Stimulated activated CD8-positive, alpha-beta memory T cell treated with anti-CD3 and anti-CD28 coated beads, Interleukin-4, amount 100 ng/mL, for 24 hours (primary cell): ENCODE data around the gene NVL.
"Not testable (repeated sequence)": the region's sequence is repeated elsewhere in the genome, so short reads cannot be mapped to it uniquely, and the experiment has no call there.

Experiments
- DNase-seq: peaks from one replicate; pipeline ENCODE4 v3.0.0-alpha.2; 2020; ENCODE audit warnings: low read depth

Gene NVL

DNA sequence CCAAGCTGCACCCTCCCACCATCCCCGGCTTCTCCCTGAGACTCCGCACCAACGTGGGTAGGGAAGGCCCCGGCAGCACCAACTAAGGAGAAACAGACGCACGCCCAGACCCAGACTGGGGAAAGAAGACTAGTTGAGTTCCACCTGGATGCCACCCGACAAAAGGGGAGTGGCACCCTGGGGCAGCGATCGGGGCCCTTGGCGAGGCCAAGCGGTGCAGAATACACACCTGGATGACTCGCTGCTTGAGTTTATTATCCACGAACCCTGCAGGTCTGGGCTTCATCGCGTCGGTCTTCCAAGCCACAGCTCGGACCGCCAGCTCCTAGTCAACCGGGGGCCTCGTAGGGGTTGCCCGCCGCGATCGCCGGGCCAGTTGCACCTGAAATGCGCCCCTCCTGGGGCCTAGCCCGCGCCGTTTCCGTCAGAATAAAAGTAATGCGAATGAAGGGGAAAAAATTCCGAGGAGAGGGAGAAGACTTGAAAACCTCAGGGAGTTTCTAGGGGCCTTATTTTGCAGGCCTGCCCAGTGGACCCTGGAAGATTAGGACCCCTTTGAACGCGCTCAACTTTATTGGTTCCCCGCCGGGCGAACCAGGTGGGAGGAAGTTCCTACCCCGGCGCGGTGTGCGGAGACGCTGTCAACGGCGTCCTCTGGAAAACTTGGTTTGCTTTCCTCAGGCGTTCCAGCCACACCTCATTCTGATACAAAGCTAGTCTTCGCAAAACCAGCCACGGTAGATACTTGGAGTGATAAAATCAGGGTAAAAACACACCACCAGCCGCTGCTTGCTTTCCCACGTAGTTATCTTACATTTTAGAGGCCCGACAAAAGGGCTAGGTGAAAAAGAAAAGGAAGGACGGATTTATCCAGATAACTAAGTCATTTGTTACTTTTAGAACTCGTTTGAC lies at the start of gene NVL:
Gene NVL, minus strand, starts transcription at position 331 of the 912 bp plus-strand sequence. Its CDS starts 45 bp downstream, at position 286.
- peak; percentile 68 for DNase-seq

DNA sequence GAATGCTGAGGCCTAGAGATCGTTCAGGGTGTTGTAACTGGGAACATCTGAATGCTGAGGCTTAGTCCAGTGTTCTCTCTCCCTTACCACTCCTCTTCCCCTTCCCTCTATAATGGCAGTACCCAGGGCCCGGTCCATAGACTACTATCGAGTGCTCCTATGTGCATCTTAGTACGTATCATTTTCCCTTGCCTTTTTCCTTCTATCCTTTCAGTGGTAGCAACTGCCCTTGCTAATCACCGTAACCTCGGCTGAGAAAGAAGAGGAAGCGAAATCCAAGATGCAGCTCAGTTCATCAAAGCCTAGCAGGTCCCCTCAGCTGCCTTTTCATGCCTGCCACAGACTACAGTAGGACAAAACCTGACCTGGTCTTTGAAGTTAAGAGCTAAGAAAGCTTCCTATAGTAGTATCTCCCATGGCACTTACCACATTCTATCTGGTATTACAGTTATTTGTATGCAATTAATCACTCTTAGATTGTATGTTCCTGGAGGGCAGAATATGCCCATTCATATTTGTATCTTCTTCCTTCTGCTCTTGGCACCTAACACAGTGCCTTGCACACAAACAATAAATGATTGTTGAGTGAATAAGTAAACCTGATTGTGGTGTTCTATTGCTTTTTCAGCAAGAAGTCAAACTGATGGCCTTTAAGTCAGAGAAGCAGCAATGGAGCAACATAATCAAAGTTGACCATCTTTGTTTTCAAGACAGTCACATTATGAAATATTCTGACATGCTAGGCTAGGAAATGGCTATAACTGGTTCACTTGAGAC lies 49.1 kb upstream of the NVL start:
- no peak for DNase-seq

GRCh38 chr1:224377676-224378006 lies 47.7 kb upstream of the NVL start:
- DNase-seq, result no peak

- DNase-seq, result no peak
Measured at GRCh38 chr1:224375059-224375458, 45.1 kb upstream of the NVL start.

DNA sequence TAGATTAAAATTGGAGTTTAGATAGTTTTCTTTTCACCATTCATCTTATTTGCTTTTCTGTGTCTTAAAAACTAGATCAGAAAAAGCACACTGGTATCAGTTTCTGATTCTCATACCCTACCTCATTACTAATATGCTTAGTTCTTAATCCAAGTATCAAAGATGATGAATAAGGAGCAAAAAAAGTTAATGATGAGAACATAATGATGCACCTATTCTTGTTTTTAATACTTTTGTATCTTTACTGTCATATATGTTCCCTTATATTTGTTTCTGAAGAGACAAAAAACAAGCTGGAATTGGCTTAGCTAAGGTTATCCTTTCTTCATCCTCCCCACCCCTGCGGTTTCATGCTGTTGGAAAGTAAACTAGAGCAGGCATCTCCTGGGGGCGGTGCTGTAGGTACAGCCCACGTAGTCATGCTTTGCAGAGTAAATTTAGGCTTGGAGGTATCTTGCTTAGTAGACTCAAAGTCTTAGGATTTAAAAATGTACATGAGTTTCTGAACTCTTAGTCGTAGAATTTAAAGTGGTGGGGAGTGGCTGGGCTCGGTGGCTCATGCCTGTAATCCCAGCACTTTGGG lies 43.1 kb upstream of the NVL start:
- no peak for DNase-seq

- no peak for DNase-seq
Measured at GRCh38 chr1:224368409-224368808, 38.4 kb upstream of the NVL start.

DNA sequence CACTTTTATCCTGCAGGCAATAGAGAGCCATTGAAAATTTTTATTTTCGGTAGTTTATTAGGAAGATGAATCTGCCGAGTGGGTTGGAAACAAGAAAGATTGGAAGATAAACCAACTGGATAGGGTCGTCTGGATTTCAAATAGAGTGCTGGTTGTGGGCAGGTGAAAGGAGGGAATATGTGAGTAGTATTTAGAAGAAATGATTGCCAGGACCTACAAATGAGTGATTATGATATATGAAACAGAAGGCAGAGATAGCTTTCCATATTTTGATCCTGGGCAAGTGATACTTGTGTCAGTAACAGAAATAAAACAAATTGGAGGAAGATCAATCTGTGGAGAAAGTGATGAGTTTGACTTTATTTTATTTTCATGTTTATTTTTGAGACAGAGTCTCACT lies 29.2 kb upstream of the NVL start:
- no peak for DNase-seq

DNA sequence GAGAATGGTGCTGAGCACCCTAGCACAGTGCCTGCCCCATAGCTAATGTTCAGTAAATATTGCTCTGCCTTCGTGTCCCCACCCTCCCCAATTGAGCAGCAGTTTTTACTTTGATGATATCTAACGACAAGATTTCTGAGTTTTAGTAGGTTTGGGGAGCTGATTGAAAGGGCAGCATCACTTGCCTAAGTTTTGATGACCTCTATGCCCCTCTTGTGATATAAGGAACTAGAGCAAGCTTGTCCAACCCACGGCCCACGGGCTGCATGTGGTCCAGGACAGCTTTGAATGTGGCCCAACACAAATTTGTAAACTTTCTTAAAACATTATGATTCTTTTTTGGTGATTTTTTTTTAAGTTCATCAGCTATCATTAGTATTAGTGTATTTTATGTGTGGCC lies 28.3 kb upstream of the NVL start:
- DNase-seq, result no peak

DNA sequence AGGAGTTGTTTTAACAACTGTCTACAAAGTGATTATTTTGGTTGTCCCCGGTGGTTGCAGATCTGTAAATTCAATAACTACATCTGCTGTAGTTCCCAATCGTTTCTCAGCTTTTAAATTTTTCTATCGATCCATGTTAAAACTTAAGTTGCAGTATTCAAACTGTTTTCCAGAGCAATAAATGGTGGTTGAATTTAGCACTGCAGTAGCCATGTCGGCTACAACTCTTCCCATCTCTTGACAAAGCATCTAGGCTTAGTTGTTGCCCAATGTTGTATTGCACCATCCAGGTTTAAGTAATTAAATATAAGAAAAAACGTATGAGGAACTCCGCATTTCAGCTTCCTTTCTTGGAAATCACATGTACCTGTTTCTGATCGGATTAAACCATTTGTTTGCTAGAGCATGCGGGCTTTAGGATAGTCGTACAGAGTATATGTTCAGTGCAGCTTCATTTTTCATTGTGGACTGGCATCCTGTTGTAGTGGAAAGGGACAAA lies 27.7 kb upstream of the NVL start:
- no peak for DNase-seq

- peak; percentile 87 for DNase-seq
Measured at GRCh38 chr1:224356685-224357625, 27.0 kb upstream of the NVL start, which contains the start of gene CNIH4. Gene CNIH4 (plus strand): TSS chr1:224356879. CDS start chr1:224356925, 46 bp downstream.

DNA sequence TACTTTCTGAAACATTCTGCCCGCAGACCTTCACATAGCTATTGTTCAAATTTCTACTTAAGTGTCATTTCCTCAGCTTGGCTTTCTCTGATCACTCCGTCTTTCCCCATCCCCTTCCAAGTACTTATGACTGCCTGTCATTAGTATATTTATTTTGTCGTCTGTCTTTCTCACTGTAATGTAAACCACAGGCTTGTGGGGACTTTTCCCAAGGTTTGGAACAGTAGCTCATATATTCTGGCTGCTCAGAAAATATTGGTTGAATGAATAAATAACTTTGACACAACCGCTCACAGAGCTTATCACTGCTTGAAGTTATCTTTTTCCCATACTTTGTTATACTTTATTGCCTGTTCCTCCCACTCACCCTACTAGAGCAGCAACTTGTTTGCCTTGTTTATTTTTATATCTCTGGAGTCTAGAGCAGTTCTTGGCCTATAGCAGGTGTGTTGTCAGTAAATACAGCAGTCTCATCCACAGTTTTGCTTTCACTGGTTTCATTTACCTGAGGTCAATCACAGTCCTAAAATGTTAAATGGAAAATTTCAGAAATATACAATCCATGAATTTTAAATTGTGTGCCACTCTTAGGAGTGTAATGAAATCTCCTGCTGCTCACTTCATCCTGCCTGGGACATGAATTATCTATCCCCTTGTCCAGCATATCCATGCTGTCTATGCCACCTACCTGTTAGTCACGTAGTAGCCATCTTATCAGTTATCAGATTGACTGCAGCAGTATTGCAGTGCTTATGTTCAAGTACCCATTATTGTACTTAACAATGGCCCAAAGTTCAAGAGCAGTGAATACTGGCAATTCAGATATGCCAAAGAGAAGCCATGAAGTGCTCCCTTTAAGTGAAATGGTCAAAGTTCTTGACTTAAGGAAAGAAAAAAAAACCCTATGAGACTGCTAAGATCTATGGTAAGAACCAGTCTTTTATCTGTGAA lies 24.3 kb upstream of the NVL start:
- no peak for DNase-seq

GRCh38 chr1:224352436-224353085 lies 22.6 kb upstream of the NVL start:
- not testable (repeated sequence) for DNase-seq

- not testable (repeated sequence) for DNase-seq
Measured at GRCh38 chr1:224349716-224350115, 19.7 kb upstream of the NVL start.

DNA sequence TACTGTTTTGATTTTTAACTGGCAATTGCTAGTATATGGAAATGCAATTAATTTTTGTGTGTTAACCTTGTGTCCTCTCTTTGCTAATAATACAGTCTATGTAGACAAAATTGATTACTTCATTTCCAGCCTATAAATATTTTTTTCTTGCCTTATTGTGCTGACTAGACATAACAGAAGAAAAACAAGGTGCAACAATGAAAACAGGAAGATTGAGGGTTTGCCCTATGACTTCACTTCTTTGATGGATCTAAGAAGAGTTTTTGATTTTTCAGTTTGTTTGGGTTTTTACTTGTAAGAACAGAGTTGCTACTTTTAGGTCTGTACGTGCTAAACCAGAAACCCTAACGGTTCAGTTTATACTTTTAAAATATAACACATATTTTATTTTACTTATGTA lies 18.2 kb upstream of the NVL start:
- no peak for DNase-seq

DNA sequence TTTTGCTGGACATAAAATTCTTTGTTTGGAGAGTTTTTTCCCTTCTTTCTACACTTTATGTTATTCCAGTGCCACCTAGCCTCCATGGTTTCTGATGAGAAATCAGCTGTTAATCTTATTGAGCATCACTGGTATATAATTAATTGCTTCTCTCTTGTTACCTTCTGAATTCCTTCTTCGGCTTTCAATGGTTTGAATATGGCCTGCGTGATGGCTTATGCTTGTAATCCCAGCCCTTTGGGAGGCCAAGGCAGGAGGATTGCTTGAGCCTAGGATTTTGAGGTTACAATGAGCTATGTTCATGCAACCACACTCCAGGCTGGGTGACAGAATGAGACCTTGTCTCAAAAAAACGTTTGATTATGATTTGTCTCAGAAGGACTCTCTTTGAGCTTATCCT lies 13.7 kb upstream of the NVL start:
- DNase-seq, result no peak

GRCh38 chr1:224340453-224341384 lies 10.7 kb upstream of the NVL start:
- DNase-seq, result peak; percentile 7

DNA sequence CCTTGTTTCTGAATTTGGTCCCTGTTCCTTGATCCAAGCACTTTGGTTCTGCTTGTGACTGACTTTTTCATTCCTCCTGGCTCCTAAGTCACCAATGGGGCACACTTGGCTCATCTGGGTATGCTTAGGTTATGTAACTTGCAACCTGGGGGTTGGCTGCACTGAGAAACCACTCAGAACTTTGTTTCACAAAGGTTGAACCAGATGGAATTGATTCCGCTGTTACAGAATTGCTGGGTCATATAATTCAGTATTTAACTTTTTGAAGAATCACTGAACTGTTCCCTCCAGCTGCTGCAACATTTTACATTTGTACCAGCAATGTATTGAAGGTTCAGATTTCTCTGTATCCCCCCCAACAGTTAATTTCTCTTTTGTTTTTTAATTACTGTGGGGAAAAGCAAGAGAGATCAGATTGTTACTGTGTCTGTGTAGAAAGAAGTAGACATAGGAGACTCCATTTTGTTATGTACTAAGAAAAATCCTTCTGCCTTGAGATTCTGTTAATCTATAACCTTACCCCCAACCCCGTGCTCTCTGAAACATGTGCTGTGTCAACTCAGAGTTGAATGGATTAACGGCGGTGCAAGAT lies 9.6 kb upstream of the NVL start:
- DNase-seq, result no peak

- DNase-seq, result no peak
Measured at GRCh38 chr1:224338150-224338838, 8.3 kb upstream of the NVL start.
